GM19238 (cell line): ENCODE measurements around the gene ACADSB.

Experiments
- DNase-seq: peaks from one replicate; pipeline ENCODE4 v3.0.0; 2011; ENCODE audit warnings: low spot score; ENCODE audit not compliant: insufficient read length

ACADSB gene

DNA sequence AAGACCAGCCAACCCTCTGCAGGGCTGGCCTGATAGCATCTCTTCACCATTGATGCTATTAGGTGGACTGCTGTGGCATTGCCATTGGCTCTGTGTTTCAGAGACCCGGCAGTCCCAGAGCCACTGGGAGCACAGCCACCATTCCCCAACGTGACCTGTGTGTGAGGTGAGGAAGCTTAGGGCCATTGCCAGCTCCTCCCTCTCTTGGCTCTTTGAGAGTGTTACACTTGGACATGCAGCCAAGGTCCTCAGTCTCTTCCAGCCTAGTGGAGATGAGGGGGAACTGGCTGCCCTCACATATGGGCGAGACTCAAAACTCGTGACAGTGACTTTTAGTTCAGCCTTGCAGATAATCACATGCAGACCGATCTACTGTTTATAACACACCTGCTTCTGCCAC, 87.6 kb downstream of the ACADSB start:
- no peak for DNase-seq

DNA sequence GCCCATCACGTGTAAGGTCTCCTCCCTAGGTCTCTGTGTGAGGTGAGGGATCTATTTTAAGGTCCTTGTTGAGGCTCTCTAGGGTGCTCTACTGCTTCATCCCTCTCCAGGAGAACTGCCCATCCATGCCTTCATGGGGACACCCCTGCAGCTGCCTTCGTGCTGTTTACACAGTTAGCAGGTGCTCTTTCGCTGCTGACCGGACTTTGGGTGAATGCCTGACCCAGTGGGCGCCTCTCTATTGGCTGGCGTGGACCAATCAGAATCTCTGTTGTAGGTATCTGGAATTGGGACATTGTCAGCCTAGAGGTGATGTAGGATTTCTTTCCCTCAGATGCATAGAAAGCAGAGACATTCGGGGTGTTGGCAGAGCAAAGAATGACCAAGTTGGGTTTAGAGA, 88.2 kb downstream of the ACADSB start:
- no peak for DNase-seq

DNA sequence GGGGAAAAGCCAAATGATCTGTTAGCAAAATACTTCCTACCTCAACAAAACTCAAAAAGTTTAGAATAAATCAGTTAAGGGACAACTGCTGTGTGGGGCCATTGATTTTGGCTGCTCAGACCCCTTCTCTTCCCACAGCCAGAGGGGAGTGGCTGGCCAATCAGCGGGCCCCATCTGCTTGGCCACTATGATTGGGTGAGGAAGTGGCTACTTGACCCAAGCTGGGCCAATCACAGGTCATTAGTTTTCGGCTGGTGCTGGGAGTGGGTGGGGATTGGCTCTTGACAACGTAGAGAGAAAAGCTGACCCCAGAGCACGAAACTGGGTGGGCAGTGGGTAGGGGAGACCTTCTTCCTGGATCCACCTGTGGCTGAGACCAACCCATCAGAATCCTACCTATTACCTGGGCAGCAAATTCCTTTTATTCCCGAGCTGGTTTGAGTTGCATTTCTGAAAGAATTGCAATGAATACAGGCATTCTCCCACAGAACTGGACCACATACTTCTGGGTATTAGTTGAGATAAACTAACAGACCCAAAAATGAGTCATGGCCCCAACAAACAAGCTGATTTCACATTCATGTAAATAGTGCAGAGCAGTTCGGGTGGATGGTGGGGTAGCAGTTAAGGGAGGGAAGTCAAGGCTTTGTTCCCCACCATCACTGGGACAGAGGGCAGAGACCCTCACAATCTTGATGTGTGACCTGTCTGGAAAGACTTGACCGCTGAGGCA, 91.4 kb downstream of the ACADSB start:
- DNase-seq = no peak

DNA sequence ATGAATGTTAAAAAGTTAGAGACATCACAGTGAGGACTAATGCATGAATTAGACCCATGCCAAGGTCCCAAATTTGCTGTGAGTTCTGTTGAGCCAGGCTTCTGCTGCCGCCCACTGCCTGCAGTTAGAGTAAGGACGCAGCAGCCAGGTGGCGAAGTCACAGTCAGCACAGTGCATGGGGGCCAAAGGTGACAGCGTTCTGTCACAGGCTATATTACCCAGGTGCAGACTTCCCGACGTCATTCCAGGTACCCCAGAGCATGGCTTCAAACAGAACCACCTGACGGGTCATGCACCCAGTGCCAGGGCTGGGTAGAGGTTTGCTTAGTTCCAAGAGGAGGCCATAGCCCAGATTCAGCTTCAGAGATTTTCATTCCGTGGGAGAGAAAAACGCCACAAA, 93.1 kb downstream of the ACADSB start:
- DNase-seq = no peak

DNA sequence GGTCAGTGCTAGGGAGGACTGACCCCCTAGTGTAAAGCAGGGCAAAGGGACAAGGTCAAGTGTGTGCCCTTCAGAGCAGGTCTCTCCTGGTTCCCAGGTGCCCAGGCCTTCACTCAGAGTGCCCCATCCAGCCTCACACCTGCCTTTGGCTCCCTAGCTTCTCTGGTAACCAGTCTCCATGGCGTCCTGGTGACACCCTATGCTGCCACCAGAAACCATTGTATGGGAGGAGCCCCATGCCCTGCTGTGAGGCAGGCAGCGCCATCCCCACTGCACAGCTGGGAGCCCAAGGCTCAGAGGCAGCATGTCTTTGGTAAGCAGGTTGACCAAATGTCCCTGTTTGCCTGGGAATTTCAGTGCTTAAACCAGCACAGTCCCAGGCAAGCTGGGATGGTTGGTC, 93.9 kb downstream of the ACADSB start:
- DNase-seq = no peak

DNA sequence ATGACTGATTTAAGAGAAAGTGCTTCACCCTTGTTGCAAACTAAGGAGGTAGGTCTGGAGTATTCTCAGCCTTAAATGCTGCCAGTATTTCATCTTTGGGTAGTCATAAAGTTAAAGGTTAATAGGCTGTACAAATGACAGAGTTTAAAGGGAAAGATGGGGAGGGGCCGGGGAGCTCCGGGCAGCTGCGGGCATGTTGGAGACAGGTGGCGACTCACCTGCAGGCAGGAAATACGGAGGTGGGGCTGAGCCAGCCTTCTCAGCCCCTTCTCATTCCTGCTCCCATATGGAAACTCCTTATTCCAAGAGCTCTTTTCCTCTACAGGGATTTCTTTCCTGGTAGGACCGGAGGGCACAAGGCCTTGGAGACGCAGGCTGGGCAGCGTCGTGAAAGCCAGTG, 95.1 kb downstream of the ACADSB start:
- no peak for DNase-seq
